Ovary (tissue), 9 donors: Measurements from ENCODE around the gene ZNF778. TPM values are rescaled to one million over a fixed set of nuclear protein-coding genes. Genes with fewer than 3 reads are reported as not detected.
"Not testable (repeated sequence)": the region's sequence is repeated elsewhere in the genome, so short reads cannot be mapped to it uniquely, and the experiment has no call there.

Experiments used
- DNase-seq, 5 donors: peaks; one replicate each; pipeline ENCODE4 v3.0.0-alpha.2; 2019 to 2020
- H3K27ac ChIP-seq, 2 donors: fragments of 200-600 bp; one replicate each; pipeline versions ENCODE4 v1.5.1 to v1.8.0; 2019 to 2022
- H3K27me3 ChIP-seq: fragments of 200-600 bp; one replicate; pipeline ENCODE4 v1.8.0; 2022
- H3K36me3 ChIP-seq: fragments of 200-600 bp; sonication (generic); one replicate; pipeline ENCODE4 v1.5.1; 2019
- H3K4me1 ChIP-seq: one replicate; pipeline ENCODE4 v1.8.1; 2013; ENCODE audit warnings: mild to moderate bottlenecking, moderate library complexity; ENCODE audit not compliant: insufficient read depth
- H3K4me3 ChIP-seq: fragments of 200-600 bp; sonication (generic); one replicate; pipeline ENCODE4 v1.5.1; 2017
- H3K9me3 ChIP-seq, 2 donors: fragments of 200-600 bp in 1 of 2; sonication (generic) in 1 of 2; one replicate each; pipeline versions ENCODE4 v1.5.1 to v1.8.1; 2013 to 2019; ENCODE audit warnings: mild to moderate bottlenecking in 1 of 2, moderate library complexity in 1 of 2
- EP300 ChIP-seq: sonication (generic); formaldehyde crosslinking; IDR thresholded peaks from one replicate; pipeline ENCODE4 v1.6.1; 2017; ENCODE audit warnings: antibody characterized with exemption
- POLR2A ChIP-seq: fragments of 450-650 bp; IDR thresholded peaks from one replicate; pipeline ENCODE4 v1.6.1; 2017; ENCODE audit warnings: antibody characterized with exemption, mild to moderate bottlenecking, moderate library complexity
- WGBS, 3 donors: extraction: QIAGEN DNeasy Blood & Tissue Kit in 1 of 3; methylation state at CpG; one replicate each; pipeline versions ENCODE4 v1.1.5 to v1.1.7; 2013 to 2017; 5-methylcytosine and 5-hydroxymethylcytosine counted together
- intact Hi-C, 4 donors: fragments of 100-400 bp; cut with DNase I; formaldehyde crosslinking; loops; one replicate each; pipeline versions ENCODE4 v1.11.0 to v1.15.1; 2022 to 2023
- polyA plus RNA-seq, 2 donors: library from polyadenylated mRNA; stranded (reverse); fragments of 200-250 nt in 1 of 2; fragments of 350-450 nt in 1 of 2; fragmentation: Illumina TruSeq in 1 of 2; extraction: RNeasy Lipid Tissue Mini Kit (QIAGEN cat#74804) in 1 of 2; gene quantifications; one replicate each; pipeline ENCODE4 v1.2.3, GENCODE V29; 2013 to 2014
- total RNA-seq, 7 donors: library from RNA; depleted of rRNA in 2 of 7; stranded (reverse); fragments of >200 nt in 2 of 7; fragmentation: NEBNext Ultra II Directional in 3 of 7; extraction: Animal tissue kit (Norgen Biotek cat#: 25700) in 3 of 7; gene quantifications; one replicate each; pipeline versions ENCODE4 v1.1.0 to v1.2.4, GENCODE V29; 2016 to 2023
- TF ChIP-seq, protein P1 (sequence below), 3 donors: fragments of 450-650 bp in 2 of 3; fragments of 200-600 bp in 1 of 3; IDR thresholded peaks; one replicate each; pipeline versions ENCODE4 v1.5.1 to v1.8.0; 2016 to 2022; ENCODE audit warnings: antibody characterized with exemption in 3 of 3, mild to moderate bottlenecking in 1 of 3
- donor health status: DM: no; HTN: no; CAD: no; lungs with moderate emphysema.
- donor health status: DM: no; HTN: no; CAD: no.
- donor health status: Bipolar disorder and iron deficiency.
- donor health status: DM: yes; HTN: yes; CAD: no.
- donor health status: DM: no; HTN: no; CAD: no.
- donor health status: DM: yes; HTN: yes; CAD: no.

The ZNF778 gene
- total and polyA plus RNA-seq, 9 donors = 1.8 to 71.9 (median 8.3) TPM

DNA sequence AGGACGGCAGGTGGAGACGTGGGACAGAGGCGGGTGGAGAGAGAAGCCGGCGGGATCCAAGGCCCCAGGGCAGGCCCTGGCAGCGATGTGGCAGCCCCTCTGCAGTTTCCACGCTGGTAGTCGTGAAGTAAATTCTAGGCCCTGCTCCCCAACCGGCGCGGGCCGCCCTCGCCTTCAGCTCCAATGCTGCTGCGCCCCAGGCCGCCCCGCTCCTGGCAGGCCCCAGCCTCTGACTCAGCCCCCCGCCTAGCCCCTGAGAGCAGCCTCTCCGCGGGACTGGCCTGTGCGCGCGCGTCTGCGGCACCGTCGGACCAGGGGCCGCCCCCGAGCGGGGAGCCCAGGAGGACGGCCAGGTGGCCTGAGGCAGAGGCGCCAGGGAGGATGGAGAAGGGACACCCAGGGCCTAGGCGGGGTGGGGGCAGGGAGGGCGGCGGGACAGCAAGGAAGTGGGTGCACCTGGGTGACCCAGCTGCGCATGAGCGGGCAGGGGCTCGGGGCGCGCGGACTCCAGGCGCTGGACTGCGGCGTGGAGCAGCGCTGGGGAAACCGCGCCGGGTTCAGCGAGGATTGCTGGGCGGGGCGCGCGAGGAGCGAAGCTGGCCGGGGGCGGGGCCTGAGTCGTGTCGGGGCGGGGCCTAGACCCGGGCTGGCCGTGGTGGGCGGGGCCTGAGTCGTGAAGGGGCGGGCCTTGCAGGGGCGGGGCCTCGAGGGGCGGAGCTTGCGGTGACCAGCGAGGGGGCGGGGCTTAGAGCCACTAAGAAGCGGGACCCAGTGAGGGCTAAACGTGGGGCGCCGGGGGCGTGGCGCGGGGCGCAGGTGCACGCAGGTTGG lies 29.6 kb downstream of the ZNF778 start:
- H3K36me3 ChIP-seq = no peaks in the 10 kb centered on the region
- H3K9me3 ChIP-seq = no peaks in the 10 kb centered on the region
- peak overlapping the region; percentile 34 for H3K4me3 ChIP-seq
- 1% methylated on average over 25 to 78 of the region's 78 CpGs for WGBS, 3 donors
- peak overlapping the region in 1 of 2 donors; percentile 6 for H3K27ac ChIP-seq
- TF ChIP-seq EP300 (no peak), POLR2A (no peak)
- TF ChIP-seq, protein P1, sequence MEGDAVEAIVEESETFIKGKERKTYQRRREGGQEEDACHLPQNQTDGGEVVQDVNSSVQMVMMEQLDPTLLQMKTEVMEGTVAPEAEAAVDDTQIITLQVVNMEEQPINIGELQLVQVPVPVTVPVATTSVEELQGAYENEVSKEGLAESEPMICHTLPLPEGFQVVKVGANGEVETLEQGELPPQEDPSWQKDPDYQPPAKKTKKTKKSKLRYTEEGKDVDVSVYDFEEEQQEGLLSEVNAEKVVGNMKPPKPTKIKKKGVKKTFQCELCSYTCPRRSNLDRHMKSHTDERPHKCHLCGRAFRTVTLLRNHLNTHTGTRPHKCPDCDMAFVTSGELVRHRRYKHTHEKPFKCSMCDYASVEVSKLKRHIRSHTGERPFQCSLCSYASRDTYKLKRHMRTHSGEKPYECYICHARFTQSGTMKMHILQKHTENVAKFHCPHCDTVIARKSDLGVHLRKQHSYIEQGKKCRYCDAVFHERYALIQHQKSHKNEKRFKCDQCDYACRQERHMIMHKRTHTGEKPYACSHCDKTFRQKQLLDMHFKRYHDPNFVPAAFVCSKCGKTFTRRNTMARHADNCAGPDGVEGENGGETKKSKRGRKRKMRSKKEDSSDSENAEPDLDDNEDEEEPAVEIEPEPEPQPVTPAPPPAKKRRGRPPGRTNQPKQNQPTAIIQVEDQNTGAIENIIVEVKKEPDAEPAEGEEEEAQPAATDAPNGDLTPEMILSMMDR (IDR thresholded peaks at IDR 0.05) = no peak
- intact Hi-C loops = loop anchor here in 3 of 4 donors (2.0 to 10.0 kb wide), 3 partner anchors 238 to 318 kb away; partner anchors contain the start of gene RPL13 (in 1 of the 3)
- DNase-seq = peak; percentile 92 to 98 (median 96)
- H3K4me1 ChIP-seq = peaks cover 5% of the 10 kb centered on the region
- no peaks in the 10 kb centered on the region for H3K27me3 ChIP-seq

DNA sequence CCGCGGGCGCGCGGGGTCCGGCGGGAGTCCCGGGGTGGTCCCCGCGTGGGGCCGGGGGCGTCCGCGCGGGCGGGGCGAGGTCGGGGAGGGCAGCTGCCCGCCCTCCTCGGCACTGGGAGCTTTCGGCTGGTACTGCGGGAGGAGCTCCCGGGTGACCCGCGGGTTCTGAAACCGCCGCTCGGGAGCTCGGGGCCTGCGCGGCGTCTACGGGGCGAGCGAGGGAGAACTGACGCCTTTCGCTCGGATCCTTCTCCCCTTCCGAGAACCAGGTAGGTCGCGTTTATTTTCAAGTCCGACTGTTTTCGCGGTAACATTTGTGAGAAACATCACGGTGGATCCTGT lies 30.2 kb downstream of the ZNF778 start:
- H3K4me1 ChIP-seq, H3K27me3 ChIP-seq, H3K27ac ChIP-seq, H3K36me3 ChIP-seq, H3K9me3 ChIP-seq, DNase-seq: not testable (repeated sequence)
- WGBS, 3 donors = 1 to 3% (median 1%) methylated on average over 21 to 45 of the region's 45 CpGs
- intact Hi-C loops = loop anchor here in 3 of 4 donors (2.0 to 10.0 kb wide), 3 partner anchors 237 to 317 kb away; partner anchors contain the start of gene RPL13 (in 1 of the 3)
- H3K4me3 ChIP-seq = peak overlapping the region; percentile 34

DNA sequence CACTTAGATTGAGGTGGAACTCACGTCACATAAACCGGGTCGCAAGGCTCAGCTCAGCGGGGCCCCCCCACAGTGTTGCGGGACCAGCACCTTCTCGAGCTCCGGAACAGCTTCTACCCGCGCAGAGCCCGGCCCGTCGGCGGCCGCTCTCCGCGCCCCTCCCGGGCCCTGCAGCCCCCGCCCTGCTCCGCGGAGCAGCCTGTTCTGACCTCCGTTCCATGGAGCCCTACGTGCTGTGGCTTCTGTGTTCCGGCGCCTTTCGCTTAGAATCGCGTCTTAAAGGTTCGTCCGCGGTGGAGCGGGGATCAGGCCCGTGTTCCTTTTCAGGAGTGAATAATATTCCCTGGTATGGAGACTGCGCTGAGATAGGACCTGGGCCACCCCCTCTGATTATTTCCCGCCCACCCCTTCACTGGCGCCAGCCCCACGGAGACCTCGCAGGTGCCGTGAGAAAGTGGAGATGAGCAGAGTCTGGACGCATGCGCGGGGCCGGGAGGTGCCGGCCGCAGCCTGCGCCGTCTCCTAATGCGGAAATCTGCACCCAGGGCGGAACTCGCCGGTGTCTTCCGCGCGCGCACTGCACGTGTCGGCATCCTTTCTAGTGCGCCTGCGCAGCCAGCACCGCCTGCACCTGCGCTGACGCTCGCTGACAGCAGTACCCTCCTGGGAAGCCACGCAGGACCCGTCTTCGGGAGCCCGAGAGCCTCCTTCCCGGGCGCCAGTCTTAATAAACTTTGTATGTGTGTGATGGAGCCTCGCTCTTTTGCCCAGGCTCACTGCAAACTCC lies 30.9 kb downstream of the ZNF778 start:
- 51 to 62% (median 62%) methylated on average over 65 to 69 of the region's 69 CpGs for WGBS, 3 donors
- DNase-seq = peak in 3 of 5 donors; percentile 20 to 55 (median 54)
- Histone ChIP-seq H3K27ac (no peak overlapping the region), H3K4me3 (peak overlapping the region; percentile 34), H3K36me3 (no peaks in the 10 kb centered on the region), H3K9me3 (no peaks in the 10 kb centered on the region), H3K27me3 (no peaks in the 10 kb centered on the region), H3K4me1 (peaks cover 5% of the 10 kb centered on the region)
- TF ChIP-seq EP300 (no peak), POLR2A (no peak)
- TF ChIP-seq, protein P1 (IDR thresholded peaks at IDR 0.05) = no peak
- intact Hi-C loops = loop anchor here in 2 of 4 donors (10.0 kb wide), 2 partner anchors 236 to 316 kb away; partner anchors contain the start of gene RPL13 (in 1 of the 2)

DNA sequence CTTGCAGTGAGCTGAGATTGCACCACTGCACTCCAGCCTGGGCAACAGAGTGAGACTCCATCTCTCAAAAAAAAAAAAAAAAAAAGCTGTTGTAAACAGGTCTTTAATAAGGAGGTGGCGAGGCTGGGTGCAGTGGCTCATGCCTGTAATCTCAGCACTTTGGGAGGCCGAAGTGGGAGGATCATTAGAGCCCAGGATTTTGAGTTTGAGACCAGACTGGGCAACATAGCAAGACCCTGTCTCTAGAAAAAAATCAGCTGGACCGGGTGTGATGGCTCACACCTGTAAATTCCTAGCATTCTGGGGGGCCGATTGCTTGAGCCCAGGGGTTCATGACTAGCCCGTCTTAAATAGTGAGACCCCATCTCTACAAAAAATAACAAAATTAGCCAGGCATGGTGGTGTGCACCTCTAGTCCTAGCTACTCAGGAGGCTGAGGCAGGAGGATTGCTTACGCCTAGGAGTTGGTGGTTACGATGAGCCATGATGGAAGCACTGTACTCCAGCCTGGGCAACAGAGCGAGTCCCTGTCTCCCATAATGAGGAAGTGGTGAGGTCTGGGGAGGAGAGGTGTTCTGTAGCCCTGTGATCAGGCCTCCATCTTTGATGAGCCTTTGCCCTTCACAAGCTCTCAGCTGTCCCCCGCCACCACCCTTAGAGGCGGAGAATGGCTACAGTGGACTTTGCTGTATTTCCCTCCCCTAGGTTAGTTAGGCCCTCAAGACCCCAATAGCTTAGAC lies 36.2 kb downstream of the ZNF778 start:
- H3K27me3 ChIP-seq = no peaks in the 10 kb centered on the region
- intact Hi-C loops = loop anchor here in 1 of 4 donors (5.0 kb wide), 1 partner anchor 34 kb away; no protein-coding TSS in a partner anchor
- H3K9me3 ChIP-seq = no peaks in the 10 kb centered on the region
- no peak overlapping the region for H3K4me3 ChIP-seq
- DNase-seq = no peak
- peaks cover 9% of the 10 kb centered on the region for H3K4me1 ChIP-seq
- no peaks in the 10 kb centered on the region for H3K36me3 ChIP-seq
- WGBS, 3 donors = 92 to 97% (median 96%) methylated on average over 10 of the region's 10 CpGs
- H3K27ac ChIP-seq = no peak overlapping the region
- no peak for TF ChIP-seq EP300
